Bronchial epithelial cell (primary cell): ENCODE results near the gene AWAT2. TPM values are rescaled to one million over a fixed set of nuclear protein-coding genes. Genes with fewer than 3 reads are reported as not detected.

Experiments used
- DNase-seq: peaks from one replicate; pipeline ENCODE4 v3.0.0-alpha.2; 2010; ENCODE audit warnings: low read depth
- FAIRE-seq: peaks from 2 replicates; lab custom pipeline; 2011; peaks lifted over from hg19 to GRCh38; lab: Jason Lieb, UNC
- H3K27me3 ChIP-seq: 2 replicates; pipeline ENCODE4 v1.5.1; 2011; ENCODE audit warnings: low read length; ENCODE audit not compliant: control insufficient read depth, insufficient read depth
- H3K36me3 ChIP-seq: 2 replicates; pipeline ENCODE4 v1.5.1; 2011; ENCODE audit warnings: low read length; ENCODE audit not compliant: control insufficient read depth, insufficient read depth
- H3K4me3 ChIP-seq: 2 replicates; pipeline ENCODE4 v1.5.1; 2011; ENCODE audit warnings: mild to moderate bottlenecking, low read depth, low read length, control low read depth
- CTCF ChIP-seq: IDR thresholded peaks from 2 replicates; pipeline ENCODE4 v1.5.1; 2011; ENCODE audit warnings: mild to moderate bottlenecking, moderate library complexity, low read length, control low read depth, inconsistent platforms; ENCODE audit not compliant: insufficient read depth, severe bottlenecking
- total RNA-seq: library from RNA; depleted of rRNA; stranded (reverse); fragments of >200 nt; gene quantifications from 2 replicates; pipeline ENCODE4 v1.2.1, GENCODE V29; 2014

Gene AWAT2
- total RNA-seq, 1 donor from 2014 or later: not detected

- Histone ChIP-seq H3K36me3 (no peaks in the 10 kb centered on the region), H3K4me3 (no peak overlapping the region), H3K27me3 (no peaks in the 10 kb centered on the region)
- FAIRE-seq: no peak
- TF ChIP-seq CTCF: no peak
- no peak for DNase-seq
Measured at GRCh38 chrX:70022616-70023015, 27.1 kb downstream of the AWAT2 start.

GRCh38 chrX:70016513-70016912 lies 33.2 kb downstream of the AWAT2 start:
- Histone ChIP-seq H3K4me3 (no peak overlapping the region), H3K27me3 (no peaks in the 10 kb centered on the region), H3K36me3 (no peaks in the 10 kb centered on the region)
- DNase-seq: no peak
- no peak for TF ChIP-seq CTCF
- no peak for FAIRE-seq

- DNase-seq: no peak
- TF ChIP-seq CTCF: no peak
- no peak for FAIRE-seq
- no peaks in the 10 kb centered on the region for H3K27me3 ChIP-seq
- H3K36me3 ChIP-seq: no peaks in the 10 kb centered on the region
- no peak overlapping the region for H3K4me3 ChIP-seq
Measured at GRCh38 chrX:70013466-70014381, 36.0 kb downstream of the AWAT2 start.

- TF ChIP-seq CTCF: no peak
- no peak for DNase-seq
- no peak overlapping the region for H3K4me3 ChIP-seq
- no peaks in the 10 kb centered on the region for H3K27me3 ChIP-seq
- FAIRE-seq: no peak
- no peaks in the 10 kb centered on the region for H3K36me3 ChIP-seq
Measured at GRCh38 chrX:70012756-70013155, 37.0 kb downstream of the AWAT2 start.

- no peaks in the 10 kb centered on the region for H3K36me3 ChIP-seq
- no peak for TF ChIP-seq CTCF
- H3K27me3 ChIP-seq: no peaks in the 10 kb centered on the region
- DNase-seq: no peak
- FAIRE-seq: no peak
- no peak overlapping the region for H3K4me3 ChIP-seq
Measured at GRCh38 chrX:70009970-70010369, 39.8 kb downstream of the AWAT2 start.
